GM23338 (cell line): ENCODE measurements around the gene PTPRN2.

Experiments
- CREB1 ChIP-seq: fragments of 250-450 bp; sonication (Bioruptor Pico); IDR thresholded peaks from 2 replicates; pipeline ENCODE4 v1.5.0; 2020; ENCODE audit warnings: low read depth, mild to moderate bottlenecking, moderate library complexity
- CTCF ChIP-seq, 2 experiments: fragments of 200-600 bp in 1 of 2; sonication (generic) in 1 of 2; conservative IDR thresholded peaks; 2 replicates each; pipeline versions ENCODE4 v1.5.1 to v1.6.1; 2016 to 2017; ENCODE audit warnings: antibody characterized with exemption in 2 of 2, low read depth in 2 of 2, mild to moderate bottlenecking in 2 of 2, moderate library complexity in 1 of 2
- EZH2 ChIP-seq: fragments of 200-600 bp; sonication (generic); IDR thresholded peaks from one replicate; pipeline ENCODE4 v1.8.0; 2017; ENCODE audit warnings: antibody characterized with exemption, mild to moderate bottlenecking, low read depth; ENCODE audit not compliant: unreplicated experiment
- REST ChIP-seq: IDR thresholded peaks from one replicate; pipeline ENCODE4 v1.6.1; 2018; ENCODE audit warnings: antibody characterized with exemption; ENCODE audit not compliant: unreplicated experiment
- ZNF114 ChIP-seq: fragments of 250-450 bp; sonication (Bioruptor Pico); IDR thresholded peaks from 2 replicates; pipeline ENCODE4 v1.5.0; 2020; ENCODE audit warnings: mild to moderate bottlenecking, moderate library complexity

GRCh38 chr7:157745721-157746709 lies 841.6 kb downstream of the PTPRN2 start:
- TF ChIP-seq CTCF (conservative IDR thresholded peaks at IDR 0.05; ENCODE audit: low read depth in 2 of 2) (no peak), EZH2 (no peak), ZNF114 (CRISPR knock-in tag) (no peak), CREB1 (CRISPR knock-in tag) (no peak), REST (no peak)
